ENCODE measurements around the gene M1AP. TPM values are rescaled to one million over a fixed set of nuclear protein-coding genes. Genes with fewer than 3 reads are reported as not detected.

M1AP gene
- total and polyA plus RNA-seq, 9 of the 15 experiments (the other 6 are each of a cell fraction or from before 2014, with no cell fraction given), result 0.06 to 0.33 (median 0.11) TPM; not detected in 4

GRCh38 chr2:74606927-74607326 lies 41.2 kb downstream of the M1AP start:
- no peak overlapping the region for H3K27ac ChIP-seq (ENCODE audit: extremely low read depth, low read depth, low read length)
- H3K4me2 ChIP-seq (ENCODE audit: insufficient read depth, low read length), result no peak overlapping the region
- no peaks in the 10 kb centered on the region; a peak in 2 of 5 replicates for H3K4me1 ChIP-seq (replicated peaks in 1 of 2; ENCODE audit: control insufficient read depth in 2 of 2, insufficient read depth in 2 of 2, low read length in 2 of 2)
- no peak overlapping the region for H3K9ac ChIP-seq (ENCODE audit: insufficient read depth in 1 of 2, low read depth in 2 of 2, low read length in 2 of 2)
- TF ChIP-seq MGA (IDR thresholded peaks at IDR 0.05) (peak; percentile 48), ZNF583 (CRISPR knock-in tag; IDR thresholded peaks at IDR 0.05) (no peak), L3MBTL2 (IDR thresholded peaks at IDR 0.05) (peak; percentile 60), MYC (IDR thresholded peaks at IDR 0.05; ENCODE audit: low read depth, low read length) (0 out of 2 replicates have a peak, but pooled peaks have one; percentile 27), MYC (CRISPR knock-in tag; IDR thresholded peaks at IDR 0.05; ENCODE audit: borderline replicate concordance, low read depth) (no peak), FOS (IDR thresholded peaks at IDR 0.05; ENCODE audit: extremely low read depth, insufficient read length) (no peak)
- H3K4me3 ChIP-seq, result no peak overlapping the region
- CTCF ChIA-PET (ENCODE audit: low intra/inter-chr PET ratio), result no interaction called here
- FAIRE-seq (no peak), DNase-seq (ENCODE audit: extremely low read depth in 1 of 4, low spot score in 3 of 4) (no peak), ATAC-seq (no peak)
- BruUV-seq (replicated peaks), result no TSS peak
- H3K9me1 ChIP-seq (ENCODE audit: control insufficient read depth, insufficient read depth, low read length), result no peaks in the 10 kb centered on the region
- in situ Hi-C loops (cut with MboI), result no loop called here
- POLR2A ChIA-PET, result no interaction called here
- no peaks in the 10 kb centered on the region for H3K27me3 ChIP-seq (ENCODE audit: control insufficient read depth in 2 of 2, insufficient read depth in 2 of 2, low read length in 2 of 2)
- WGBS (ENCODE audit: insufficient coverage, low coverage, missing lambda C conversion rate), result 5% methylated on average over 5 of the region's 5 CpGs
- H3K36me3 ChIP-seq (ENCODE audit: control insufficient read depth, insufficient read depth, low read length), result no peaks in the 10 kb centered on the region
- intact Hi-C loops (cut with micrococcal nuclease), result no loop called here
- no peaks in the 10 kb centered on the region for H3K9me3 ChIP-seq (replicated peaks; ENCODE audit: control insufficient read depth, insufficient read depth, low read depth, low read length)
- no peaks in the 10 kb centered on the region for H3K79me2 ChIP-seq (ENCODE audit: control insufficient read depth, insufficient read depth, low read length)
- no peaks in the 10 kb centered on the region for H4K20me1 ChIP-seq (replicated peaks; ENCODE audit: control insufficient read depth, insufficient read depth, low read length)
- peak overlapping the region; percentile 51; the same call in 1 of the 2 replicates for H2AFZ ChIP-seq (ENCODE audit: low read depth, low read length)
